NOMO-1 treated with DMSO at 0.1 percent for 48 hours (cell line): ENCODE measurements around the gene FBXO10.
"Not testable (repeated sequence)": the region's sequence is repeated elsewhere in the genome, so short reads cannot be mapped to it uniquely, and the experiment has no call there.

ENCODE experiments used
- DNase-seq: peaks from one replicate; lab custom pipeline; 2025; ENCODE audit not compliant: unreplicated experiment; lab: John Stamatoyannopoulos, UW

The FBXO10 gene

DNA sequence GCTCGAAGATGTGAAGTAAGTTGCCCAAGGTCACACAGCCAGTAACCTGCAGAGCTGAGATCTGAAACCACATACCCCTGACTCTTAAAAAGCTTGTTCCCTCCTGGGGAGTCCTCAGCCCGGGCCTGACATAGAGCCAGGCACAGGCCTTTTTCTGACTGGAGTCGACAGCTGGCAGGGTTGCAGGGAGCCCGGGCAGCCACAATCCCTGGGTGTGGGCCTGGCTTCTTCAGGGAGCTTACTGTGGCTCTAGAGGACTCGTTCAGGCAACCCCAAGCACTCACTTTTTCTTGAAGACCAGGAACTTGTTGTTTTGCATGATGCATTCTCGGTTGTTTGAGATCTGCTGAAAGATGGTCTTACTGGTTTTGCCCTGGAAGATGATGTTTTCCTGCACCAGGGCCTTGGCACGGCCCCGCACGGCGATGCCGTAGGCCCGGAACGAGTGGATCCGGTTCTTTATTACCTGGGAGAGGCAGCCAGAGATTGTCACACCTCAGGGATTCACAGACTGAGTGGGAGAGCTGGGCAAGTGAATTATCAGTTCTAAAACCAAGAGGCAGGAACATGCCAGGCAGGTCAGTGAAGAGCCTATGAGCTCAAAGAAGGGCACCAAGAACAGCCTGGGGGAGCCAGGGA, 60.4 kb downstream of the FBXO10 start:
- no peak for DNase-seq

DNA sequence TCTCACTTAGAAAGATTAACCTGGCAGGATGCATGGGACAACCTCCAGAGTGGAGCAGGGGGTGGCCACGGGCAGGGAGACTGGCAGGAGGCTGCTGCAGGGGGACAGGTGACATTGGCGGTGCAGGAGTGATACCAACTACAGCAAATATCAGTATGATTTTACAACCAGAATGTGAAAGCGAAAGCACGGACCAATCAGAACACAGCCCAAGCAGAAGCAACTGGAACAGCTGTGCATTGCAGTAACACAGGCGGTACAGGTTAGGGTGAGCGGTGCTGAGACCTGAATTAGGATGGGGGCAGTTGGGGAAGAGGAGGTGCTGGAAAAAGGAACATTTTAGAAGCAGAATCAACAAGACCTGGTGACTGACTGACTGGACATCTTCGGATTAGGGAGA, 61.2 kb downstream of the FBXO10 start:
- DNase-seq, result no peak

DNA sequence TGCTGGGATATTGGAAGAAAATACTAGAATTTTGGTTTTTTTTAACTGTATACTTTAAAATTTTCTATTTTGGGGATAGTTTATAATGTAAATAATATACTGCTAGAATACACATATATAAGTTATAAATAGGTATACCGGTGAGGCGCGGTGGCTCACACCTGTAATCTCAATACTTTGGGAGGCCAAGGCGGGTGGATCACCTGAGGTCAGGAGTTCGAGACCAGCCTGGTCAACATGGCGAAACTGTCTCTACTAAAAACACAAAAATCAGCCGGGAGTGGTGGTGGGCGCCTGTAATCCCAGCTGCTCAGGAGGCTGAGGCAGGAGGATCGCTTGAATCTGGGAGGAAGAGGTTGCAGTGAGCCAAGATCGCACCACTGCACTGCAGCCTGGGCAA, 61.8 kb downstream of the FBXO10 start:
- not testable (repeated sequence) for DNase-seq

DNA sequence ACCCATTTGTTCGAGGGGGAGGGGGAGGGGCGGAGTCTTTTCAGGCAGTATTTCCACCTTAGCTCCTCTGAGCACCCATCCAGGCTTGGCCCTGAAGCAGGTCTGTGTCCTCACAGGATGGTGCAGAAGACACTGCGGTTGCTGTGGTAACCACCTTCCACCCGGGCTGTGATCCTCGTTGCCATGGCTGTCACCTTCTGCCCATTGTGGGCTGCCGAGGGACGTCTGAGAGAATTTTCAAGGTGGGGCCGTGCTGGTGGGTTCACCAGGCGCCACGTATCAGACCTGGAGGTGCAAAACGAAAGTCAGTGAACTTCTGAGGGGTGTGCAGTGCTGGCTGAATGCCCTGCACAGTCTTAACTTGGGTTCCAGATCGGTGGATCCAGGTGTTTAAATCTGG, 63.7 kb downstream of the FBXO10 start:
- DNase-seq, result no peak

DNA sequence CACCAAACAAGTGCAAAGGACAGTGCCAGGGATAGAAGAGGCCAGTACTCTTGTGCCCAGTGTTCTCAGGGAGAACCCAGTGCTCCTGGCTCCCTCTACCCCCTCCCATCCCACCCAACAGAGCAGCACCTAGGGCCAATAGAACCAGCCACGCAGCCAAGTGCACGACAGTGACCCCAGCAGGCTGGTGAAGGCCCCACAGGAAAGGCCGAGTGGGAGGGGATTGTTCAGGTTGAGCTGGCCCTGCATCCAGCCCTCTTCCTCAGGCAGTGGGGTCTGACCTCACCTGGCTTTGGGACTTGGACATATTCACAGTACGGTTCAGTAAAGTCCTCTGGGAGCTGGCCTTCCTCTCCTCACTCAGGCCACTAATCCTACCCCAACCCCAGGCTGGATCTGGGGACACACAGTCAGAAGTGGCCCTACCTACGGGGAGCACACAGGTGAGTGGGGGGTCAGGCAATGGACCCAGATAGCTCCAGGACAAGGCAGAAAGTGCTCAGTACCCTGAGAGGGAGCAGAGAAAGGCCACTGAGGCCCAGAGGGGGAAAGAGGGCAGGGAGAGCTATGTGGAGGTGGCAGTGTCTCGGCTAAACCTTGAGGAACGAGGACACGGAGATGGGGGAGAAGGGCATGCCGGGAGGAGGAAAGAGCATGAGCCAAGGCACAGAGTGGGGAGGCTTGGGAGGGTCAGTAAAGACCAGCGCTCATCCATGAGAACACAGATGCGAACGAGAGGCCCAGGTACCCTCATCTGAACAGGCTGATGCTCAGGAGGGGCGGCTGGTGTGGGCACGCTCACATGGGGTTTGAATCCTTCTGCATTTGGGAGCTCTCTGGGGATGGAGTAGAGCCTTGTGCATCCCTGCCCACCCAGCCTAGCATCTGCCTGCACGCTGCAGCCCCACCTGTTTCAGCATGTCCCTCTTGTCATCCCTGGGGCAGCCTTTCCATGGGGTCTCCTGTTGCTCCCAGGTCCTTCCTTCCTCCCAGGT, 64.9 kb downstream of the FBXO10 start:
- no peak for DNase-seq

DNA sequence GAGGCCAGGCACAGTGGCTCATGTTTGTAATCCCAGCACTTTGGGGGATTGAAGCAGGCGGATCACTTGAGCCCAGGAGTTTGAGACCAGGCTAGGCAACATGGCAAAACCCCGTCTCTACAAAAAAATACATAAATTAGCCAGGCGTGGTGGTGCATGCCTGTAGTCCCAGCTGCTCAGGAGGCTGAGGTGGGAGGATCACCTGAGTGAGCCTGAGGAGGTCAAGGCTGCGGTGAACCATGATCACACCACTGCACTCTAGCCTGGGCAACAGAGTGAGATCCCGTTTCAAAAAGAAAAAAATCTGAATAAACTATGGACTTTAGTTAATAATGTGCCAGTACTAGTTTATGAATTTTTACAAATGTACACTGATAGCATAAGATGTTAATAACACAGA, 66.1 kb downstream of the FBXO10 start:
- DNase-seq, result not testable (repeated sequence)

DNA sequence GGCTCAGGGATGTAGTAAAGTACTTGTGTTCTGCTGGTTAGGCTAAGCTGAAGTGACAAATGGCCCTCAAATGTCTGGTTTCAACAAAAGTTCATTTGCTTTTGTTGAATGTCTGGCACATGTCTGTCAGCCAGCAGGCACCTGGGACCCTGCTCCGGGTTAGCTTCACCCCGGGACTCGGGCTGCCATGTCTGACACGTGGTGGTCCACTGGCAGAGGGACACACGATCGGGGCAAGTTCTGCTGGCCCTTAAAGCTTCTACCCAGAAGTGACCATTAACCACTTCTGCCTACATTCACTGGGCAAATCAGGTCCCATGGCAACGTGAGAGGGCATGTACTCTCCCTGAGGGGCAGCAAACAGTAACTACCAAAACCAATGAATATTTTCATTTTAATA, 66.6 kb downstream of the FBXO10 start:
- no peak for DNase-seq

DNA sequence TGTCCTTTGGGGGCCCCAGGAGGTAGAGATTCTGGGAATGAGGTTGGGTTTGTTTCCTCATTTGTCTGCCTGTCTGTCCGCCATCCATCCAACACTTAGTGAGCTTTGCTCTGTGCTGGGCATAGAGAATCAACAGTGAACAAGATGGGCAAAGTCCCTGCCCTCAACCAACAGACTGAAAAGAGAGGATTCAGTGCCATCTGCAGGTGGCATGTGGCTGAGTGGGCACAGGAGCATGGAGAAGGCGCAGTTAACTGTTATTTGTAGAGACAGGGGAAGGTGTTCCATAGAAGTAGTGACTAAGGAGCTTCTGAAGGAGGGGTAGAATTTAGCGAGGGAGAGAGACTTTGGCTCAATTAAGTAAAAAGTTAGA, 67.4 kb downstream of the FBXO10 start:
- no peak for DNase-seq

DNA sequence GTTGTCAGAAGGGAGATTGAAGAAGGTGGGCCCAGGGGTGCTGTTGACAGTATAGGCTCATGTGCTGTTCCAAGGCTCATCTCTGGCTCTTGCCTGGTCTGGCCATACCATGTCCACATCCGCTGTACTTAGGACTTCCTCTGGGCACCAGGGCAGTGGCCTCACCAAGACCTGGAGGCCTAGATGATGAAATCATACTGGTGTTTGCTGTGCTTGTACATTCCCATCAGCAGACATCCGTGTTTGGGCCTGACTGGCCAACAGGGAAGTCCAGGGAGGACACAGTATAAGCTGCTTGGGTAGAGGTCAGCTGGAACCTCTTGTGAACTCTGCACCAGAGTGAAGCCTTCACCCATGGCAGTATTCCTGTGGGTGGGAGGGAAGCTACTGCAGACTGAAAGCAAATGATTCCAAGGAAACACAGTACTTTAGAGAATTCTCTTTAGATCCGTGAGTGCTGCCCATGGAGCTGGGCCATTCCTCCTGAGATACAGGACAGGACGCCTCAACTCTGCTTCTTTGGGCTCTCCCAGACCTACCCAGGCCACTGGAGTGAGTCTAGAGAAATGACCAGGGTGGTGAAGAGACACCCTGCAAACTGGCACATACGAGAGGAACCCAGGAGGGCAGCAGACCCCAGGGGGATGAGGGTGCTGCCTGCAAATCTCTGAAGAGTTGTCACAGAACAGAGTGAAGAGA, 67.9 kb downstream of the FBXO10 start:
- DNase-seq, result no peak

DNA sequence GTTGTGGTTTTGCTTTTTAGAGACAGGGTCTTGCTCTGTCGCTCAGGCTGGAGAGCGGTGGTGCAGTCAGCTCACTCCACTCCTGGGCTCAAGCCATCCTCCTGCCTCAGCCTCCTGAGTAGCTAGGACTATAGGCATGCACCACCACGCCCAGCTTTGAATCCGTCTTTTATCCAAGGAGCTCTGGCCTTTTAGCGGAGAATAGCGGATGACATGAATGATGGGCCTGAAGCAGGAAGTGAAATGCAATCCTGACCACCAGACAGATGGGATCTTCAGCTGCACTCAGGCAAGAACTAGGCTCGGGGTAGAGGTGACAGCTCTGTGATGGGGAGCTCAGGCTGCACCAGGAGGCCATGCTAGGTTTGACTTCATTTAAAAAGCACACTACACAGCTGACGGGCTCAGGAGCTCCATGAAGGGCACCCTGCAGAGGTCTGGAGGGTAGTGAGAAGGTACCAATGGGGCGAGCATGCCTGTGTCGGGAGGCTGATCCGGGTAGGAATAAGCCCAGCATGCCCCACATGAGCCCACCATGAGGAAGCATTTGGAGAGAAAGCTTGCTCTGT, 68.5 kb downstream of the FBXO10 start:
- no peak for DNase-seq

DNA sequence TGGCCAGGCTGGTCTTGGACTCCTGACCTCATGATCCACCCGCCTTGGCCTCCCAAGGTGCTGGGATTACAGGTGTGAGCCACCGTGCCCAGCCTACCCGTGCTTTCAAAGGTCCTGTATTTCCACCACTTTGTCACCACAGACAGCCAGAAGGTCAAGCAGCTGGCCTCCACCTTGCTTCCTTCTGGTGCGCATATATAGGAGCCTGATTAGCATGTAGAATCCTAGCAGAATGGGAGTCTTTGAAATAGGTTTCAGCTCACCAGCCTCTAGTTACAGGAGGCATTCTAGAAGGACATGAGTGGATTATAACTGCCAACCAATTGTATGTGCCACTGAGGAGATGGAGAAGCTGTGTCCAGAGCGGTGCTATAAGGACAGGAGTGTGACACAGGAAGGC, 71.6 kb downstream of the FBXO10 start:
- DNase-seq, result no peak

DNA sequence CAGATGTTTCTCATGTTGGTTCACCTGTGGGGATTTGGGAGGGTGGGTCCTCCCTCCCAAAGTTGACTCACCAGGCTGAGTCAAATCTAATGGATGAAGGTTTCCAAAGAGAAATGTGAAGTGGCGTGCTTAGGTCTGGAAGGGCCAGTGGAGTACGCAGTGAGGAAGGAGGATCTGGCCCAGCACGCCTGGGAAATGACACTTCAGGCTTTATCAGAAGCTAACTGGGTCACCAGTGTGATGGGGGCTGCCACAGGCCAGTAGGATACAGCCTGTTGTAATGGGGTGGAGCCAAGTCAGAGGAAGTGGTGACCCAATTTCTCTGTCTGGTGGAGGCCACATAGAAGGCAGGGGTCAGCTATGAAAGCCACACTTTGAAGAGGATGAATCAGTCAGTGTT, 72.4 kb downstream of the FBXO10 start:
- no peak for DNase-seq

DNA sequence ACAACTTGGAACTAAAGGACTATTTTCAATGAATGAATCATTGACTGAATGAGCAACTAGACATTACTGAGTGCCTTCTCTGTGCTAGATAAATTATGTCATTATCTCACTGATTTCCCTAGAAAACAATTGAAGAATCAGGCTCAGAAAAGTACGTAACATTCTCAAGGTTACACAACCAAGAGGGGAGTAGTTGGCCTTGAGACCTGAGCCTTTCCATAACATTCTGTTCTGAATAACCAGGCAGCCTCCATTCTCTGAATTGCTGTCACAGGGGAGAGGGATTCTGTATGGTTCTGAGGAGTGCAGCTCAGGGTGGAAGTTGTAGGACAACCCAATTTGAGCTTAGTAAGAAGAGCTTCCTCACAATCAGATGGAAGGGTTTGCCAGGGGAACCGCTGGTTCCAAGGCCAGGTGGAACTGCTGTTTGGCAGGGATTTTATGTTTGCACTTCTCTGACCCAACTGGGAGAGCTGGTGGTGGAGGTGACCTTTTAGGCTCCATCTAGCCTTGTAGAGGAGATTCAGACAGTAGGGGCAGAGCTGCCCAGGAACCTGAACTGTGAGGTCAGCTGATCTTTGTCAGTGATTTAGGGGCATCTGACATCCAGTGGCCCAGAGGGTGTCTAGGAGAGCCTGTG, 74.1 kb downstream of the FBXO10 start:
- DNase-seq, result no peak

DNA sequence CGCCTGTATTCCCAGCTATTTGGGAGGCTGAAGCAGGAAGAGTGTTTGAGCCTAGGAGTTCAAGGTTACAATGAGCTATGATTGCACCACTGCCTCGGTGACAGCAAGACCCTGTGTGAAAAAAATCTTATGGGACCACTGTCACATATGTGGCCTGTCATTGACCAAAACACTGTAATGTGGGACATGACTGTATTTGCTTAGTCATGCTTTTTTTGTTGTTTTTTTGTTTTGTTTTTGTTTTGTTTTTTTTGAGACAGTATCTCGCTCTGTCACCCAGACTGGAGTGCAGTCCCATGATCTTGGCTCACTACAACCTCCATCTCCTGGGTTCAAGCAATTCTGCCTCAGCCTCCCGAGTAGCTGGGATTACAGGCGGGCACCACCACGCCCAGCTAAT, 76.9 kb downstream of the FBXO10 start:
- no peak for DNase-seq

DNA sequence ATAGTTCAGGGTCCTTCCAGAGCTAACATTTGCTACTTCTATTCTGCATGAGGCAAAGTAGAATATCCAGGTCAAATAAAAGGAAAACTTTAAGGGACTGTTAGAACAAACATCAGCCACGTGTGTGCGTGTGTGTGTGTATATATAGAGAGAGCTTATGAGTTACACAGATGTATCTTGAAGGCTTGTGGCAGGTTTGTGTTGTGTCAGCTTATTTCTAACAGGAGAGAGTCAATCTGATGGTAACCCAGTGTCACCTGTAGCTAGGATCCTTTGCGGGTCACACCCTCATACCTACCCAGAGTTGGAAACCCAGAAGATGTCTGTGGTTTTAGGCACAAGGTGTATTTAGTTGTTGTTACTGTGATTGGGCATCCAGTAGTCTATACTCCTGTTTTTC, 77.7 kb downstream of the FBXO10 start:
- DNase-seq, result no peak

DNA sequence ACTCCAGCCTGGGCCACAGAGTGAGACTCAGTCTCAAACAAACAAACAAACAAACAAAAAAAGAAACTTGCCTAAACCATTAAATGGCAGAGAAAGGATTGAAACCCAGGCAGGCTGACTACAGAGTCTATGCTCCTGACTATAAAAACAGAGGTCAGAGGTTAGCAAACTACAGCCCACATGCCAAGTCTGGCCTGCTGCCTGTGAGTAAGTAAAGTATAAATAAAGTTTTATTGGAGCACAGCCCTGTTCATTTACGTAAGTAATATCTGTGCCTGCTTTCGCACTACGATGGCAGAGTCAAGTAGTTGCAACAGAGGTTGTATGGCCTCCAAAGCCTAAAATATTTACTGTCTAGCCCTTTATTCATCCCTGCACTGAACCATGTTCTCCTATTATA, 78.9 kb downstream of the FBXO10 start:
- DNase-seq, result no peak

DNA sequence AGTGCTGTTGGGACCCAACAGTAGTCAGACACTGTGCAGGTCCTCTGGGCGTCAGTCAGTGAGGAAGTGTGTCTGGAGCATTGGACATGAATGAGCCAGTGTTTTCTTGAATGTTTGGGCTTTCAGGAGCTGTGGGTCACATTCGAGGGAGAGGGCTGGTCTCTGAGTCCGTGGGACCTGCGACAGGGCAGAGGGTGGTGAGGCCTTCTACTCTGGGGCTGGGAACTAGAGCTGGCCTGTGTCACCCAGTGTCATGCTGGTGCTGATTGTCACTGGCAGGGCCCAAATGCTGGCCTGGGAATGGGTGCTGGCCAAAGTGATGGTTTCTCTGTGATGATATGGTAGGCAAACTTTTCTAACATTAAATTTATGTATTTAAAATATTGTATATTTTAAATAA, 80.2 kb downstream of the FBXO10 start:
- DNase-seq, result no peak

DNA sequence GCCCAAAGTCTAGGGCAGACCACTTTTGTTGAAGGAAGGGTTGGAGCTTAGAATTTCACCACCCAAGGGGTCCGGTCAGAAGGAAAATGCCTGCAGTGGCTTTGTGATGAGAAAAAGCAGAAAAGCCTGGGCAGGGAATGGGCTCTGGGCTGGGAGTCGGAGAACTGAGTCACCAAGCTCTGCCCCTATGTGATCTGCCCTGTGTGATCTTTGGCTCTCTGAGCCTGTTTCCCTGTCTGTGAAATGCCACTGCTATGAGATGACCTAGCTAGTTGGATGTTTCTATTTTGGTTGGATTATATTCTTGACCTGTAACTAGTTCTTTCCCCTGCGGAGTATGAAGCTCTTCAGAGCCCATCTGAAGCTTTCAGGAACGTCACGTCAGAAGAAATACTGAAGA, 80.6 kb downstream of the FBXO10 start:
- no peak for DNase-seq

DNA sequence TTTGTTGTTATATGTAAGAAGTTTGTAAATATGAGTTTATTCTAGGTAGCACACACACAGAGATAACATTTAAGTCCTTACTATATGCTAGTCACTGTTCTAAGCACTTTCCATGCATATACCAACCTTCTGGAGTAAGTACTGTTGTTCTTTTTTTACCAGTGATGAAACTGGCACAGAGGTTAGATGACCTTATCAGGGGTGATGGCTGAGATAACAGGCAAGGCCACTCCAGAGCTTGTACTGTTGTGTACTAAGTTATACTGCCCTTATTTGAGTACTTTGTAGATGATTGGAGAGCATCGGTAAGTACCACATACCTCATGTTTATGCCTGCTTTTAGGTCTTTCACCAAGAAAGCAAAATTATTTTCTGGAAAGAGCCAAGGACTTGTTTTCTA, 84.2 kb downstream of the FBXO10 start:
- no peak for DNase-seq

DNA sequence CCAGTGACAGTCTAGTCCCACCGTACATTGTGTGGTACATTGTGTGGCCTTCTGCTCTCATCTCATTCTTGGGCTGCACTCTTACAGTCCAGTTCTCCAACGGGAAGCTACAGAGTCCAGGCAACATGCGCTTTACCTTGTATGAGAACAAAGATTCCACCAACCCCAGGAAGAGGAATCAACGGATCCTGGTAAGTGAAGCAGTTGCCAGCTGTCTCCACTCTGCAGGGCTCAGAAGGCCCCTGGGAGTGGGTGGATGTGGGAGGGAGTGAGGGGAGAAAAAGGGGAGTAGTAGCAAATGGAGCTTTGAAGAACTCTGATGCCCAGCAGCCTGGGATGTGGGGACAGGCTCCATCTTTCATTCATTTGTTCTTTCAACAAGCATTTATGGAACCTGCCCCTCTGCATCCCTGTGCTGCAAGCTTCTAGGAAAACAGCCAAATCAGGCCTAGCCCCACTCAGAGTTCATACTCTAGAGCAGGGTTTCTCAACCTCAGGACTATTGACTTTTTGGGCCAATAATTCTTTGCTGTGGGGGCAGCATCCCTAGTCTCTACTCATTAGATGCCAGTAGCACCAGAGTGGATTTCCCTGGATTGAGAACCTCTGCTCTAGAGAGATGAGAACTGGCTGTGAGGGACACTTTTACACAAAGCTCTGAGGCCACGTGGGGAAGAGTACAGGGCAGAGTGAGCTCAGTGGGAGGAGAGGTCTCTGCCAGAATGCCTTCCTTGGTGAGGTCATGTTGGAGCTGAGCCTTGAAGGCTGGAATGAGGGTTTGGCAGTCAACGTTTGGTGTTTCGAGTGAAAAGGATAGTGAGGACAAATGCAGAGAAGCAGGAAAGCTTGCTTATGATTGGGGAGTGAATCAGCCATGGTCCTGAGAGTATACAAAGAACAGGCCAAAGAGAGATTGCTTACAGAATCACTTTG, 89.3 kb downstream of the FBXO10 start:
- no peak for DNase-seq
